DMS 273 (cell line): ENCODE measurements around the gene TADA2B.

Source experiments
- DNase-seq: peaks from one replicate; lab custom pipeline; 2025; ENCODE audit not compliant: unreplicated experiment; lab: John Stamatoyannopoulos, UW

Gene TADA2B

DNA sequence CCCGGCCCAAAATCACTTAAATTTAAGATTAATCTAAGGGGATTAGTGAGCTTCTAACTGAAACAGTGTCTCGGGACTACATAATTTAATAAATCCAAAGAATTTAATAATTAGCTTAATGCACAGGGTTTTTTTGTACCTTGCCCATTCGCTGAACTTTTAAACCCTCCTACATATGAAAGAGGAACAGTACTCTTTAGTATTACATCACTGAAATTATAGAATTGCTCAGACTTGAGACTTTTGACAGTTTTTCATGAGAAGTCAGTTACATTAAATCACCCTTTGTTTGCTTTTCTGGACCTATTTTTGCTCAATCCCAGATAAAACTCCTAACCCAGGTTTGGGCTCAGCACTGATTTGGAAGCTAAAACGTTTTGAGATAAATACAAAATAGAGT, 2.4 kb upstream of the TADA2B start:
- DNase-seq: no peak

DNA sequence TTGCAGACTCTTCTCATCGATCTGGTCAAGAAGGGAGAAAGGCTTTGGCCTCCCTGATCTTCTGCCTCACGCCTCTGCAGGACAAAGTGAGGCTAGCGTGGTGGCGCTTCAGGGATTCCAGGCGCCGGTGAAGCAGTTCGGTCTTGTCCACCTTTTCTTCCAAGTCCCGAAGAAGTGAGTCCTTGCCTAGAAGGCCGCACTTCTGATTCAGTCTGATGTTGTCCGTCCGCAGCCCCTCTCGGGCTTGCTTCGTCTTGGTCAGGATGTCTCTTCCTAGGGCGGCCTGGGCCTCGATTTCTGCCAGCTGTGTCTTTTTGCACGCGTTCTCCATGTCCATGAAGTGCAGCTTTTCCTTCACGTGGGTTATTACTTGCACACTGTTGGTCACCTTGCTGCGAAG, 1.9 kb upstream of the TADA2B start:
- DNase-seq: no peak

DNA sequence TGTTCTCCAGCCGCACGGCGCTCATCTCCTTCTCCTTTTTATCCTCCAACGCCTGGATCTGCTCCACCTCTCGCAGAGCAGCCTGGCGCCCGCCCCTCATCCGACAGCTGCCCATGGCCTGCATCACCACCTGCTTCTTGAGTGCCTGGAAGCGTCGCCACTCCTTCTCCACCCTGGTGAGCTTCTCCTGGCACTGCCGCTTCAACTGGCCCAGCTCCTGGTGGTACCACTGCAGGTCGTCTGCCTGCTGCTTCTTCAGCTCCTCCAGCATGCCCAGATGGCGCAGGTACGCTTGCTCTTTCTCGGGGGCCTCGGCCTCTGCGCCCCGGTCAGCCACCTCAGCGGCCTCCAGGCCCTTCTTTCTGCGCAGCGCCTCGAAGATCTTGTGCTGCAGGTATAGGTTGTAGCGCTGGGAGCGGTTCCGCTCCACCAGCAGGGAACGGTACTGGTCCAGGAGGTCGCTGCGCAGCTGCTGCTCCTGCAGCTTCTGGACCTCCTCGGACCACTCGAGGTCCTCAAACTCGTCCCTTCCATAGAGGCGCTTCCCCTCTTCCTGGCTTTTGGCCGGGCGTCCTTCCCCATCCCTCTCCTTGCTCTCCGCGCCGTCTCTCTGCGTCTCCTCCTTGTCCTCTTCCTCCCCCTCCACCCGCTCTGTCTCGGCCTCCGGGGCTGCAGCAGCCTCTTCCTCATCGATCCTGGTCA, 1.2 kb upstream of the TADA2B start:
- peak; percentile 38 for DNase-seq

DNA sequence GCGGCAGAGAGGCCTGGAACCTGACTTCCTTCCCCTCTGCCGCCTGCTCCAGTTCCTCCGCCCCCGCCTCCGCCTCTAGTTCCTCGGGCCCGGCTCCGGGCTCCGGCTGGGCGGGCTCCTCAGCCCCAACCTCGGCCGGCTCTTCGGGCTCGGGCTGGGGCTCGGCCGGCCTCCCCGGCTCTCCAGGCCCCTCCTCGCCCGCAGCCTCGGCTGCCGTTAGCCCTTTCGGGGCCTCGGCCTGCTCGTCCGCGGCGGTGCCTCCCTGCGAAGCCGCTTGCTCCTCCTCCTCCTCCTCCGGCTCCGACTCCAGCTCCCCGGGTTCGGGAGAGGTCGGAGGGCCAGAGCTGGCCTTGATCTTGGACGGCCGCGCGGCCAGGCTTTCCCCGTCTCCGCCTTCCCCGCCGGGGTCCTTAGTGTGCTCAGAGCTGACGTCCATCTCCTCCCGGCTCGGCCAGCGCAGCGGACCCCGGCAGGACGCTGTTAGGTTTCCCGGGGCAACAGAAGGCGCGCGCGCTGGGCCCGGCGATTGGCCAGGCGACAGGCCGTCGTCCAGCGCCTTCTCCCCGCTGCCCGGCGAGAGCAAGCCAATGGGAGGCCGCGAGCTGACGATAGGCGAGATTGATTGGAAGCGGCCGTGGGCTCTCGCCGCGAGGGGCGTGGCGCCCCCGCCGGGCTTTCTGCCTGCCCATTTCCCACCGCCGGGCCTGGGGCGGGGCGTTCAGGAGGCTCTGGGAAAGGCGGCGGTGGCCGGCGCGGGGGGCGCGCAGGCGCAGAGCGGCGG, 479 bp upstream of the TADA2B start:
- peak; percentile 97 for DNase-seq

DNA sequence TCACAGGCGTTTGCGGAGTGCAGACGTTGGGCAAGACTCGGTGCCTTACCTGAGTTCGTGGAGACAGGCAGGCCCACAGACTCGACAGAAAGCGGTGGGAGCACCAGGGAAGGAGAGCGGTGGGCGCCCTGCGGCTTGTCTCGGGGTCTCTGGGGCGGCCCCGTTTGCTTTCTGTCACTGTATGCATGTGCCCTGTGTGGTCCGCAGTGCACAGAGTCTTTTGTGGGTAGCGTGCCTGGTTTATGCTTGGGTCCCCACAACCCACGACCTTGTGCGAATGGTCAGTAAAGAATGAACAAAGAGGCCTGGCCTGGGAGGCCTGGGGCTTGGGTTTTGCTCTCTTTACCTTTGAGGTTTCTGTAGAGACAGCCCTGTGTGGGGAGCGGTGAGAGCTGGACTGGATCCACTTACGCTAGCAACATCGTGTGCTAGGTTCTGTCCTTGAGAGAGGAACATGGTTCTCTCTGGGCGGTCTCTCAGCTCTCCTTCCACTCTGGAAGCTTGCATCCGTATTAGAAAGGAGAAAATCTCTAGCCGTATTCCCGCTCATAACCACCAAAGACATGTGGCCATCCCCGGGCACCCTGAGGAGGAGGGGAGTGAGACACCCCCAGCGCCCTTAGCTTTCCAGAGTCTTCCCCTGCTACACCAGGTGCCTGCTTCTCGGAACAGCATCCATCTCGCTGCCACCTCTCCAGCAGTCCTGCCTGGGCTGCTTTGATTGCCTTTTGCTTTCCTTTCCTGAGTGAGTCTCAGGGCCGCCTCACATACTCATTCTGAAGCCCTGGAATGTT, 1.2 kb downstream of the TADA2B start:
- DNase-seq: peak; percentile 17

DNA sequence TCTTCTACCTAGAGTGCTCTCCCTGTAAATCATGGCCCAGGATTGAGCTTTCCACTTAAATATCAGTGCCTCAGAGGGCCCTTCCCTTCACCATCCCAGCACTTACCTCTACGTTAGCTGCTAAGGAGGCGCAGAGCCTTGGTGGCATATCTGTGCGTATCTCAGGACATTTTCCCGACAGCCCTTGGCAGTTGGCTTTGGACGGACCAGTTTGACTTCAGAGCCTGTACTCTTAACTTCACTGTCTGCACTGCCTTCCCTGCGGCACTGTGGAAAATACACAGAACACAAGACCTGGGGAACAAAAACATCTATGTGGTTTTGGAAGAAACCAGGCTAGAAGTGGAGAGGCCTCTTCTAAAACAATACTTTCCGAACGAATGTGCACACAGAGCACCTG, 2.4 kb downstream of the TADA2B start:
- no peak for DNase-seq

DNA sequence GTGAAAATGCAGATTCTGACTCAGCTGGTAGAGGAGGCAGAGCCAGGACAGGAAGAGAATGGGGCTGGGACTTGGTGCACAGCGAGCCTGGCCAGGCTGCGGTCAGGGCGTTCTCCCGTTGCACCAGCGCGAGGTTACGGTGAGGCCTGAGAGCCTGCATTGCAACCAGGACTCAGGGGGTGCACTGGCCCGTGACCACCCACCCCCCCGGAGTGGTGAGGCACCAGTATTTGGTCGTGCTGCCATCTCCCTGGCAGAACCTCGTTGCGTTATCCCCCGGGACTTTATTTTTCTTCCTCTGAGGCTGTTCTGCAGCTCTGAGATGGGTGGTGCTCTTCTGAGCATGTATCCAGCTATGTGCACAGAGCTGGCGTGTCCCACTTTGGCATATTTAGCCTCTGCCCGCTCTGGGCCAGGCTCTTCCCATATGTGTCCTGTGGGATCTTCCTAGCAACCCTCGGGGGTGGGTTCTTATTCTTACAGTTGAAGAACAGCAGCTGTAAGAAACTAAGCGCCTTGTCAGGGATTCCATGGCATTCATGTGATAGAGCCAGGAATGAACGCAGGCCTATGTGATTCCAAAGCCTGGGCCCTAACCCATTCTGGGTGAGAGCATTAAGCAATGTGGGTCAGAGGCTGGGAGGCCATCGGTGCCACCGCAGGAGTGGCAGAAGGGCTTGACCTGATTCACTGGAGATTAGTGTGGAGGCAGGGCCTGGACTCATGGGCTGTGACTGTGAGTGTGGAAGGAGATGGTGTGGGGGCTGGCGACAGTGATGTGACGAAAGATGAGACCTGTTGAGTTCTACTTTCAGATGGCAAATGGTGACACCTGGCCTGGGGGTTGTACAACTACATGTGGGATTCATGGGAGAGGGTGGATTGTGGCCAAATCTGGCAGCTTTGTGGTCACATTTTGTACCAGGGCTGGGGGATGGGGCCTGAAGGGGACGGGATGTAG, 3.1 kb downstream of the TADA2B start:
- no peak for DNase-seq

DNA sequence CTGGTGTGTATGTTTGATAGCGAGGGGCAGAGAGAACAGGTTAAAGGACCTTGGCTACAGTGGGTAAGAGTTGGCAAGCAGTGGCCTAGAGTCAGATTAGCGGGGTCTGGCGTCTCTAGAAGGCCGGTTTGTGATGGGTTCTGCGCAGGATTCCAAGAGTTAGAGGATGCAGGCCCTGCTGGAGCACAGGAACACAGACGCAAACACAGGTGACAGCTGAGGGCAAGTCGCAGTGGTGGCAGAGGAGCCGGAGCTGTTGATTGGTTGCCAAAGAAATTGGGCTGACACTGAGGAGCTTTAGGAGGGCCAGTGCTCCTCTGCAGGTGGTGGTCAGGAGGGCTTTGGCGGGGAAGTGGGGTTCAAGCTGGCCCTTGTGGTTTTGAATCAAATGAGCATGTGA, 3.8 kb downstream of the TADA2B start:
- no peak for DNase-seq

DNA sequence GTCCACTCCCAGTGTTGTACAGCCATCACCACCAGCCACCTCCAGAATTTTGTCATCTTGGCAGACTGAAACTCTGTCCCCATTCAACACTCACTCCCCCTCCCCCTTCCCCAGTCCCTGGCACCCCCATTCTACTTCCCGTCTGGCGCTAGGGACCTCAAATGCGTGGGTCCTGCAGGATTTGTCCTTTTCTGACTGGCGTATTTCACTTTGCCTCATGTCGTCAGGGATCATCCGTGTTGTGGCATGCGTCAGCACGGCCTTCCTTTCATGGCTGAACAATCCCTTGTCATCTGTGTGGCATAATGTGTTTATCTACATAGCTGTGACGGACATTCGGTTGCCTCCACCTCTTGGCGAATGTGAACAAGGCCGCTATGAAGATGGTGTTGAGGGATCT, 5.5 kb downstream of the TADA2B start:
- no peak for DNase-seq

DNA sequence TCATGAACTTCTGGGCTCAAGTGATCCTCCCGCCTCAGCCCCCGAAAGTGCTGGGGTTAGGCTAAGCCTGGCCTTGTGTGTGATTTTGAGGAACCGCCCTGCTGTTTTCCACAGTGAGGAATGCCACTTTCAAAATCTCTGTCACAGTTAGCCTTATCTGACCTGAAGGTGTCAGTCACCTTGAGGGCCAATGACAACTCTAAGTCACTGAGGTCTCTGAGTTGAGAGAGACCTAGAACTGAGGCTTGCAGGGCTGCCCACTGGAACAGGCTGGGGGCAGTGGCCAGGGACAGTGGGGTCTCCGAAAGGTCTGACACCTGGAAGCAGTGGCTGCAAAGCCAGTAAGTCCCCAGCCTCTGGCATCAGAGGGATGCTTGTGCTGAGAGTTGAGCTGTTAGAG, 6.1 kb downstream of the TADA2B start:
- no peak for DNase-seq

DNA sequence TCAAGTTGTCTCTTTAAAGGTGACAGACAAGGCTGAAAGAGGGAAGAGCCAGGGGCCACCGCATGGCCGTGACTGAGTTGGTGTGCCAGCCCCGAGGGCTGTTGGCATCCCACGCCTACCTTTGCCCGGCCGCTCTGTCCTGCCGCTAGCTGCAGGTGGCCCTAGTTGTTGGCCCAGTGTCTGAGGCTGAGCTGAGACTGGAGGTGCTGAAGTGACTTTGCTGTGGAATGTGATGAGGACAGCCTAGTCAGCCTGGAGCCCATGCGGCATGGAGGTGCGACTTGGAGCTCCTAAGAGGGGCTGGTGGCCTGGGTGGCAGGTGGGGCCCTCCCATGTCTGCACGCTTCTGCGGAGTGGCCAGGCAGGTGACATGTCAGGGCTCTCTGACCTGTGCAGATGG, 6.6 kb downstream of the TADA2B start:
- no peak for DNase-seq

DNA sequence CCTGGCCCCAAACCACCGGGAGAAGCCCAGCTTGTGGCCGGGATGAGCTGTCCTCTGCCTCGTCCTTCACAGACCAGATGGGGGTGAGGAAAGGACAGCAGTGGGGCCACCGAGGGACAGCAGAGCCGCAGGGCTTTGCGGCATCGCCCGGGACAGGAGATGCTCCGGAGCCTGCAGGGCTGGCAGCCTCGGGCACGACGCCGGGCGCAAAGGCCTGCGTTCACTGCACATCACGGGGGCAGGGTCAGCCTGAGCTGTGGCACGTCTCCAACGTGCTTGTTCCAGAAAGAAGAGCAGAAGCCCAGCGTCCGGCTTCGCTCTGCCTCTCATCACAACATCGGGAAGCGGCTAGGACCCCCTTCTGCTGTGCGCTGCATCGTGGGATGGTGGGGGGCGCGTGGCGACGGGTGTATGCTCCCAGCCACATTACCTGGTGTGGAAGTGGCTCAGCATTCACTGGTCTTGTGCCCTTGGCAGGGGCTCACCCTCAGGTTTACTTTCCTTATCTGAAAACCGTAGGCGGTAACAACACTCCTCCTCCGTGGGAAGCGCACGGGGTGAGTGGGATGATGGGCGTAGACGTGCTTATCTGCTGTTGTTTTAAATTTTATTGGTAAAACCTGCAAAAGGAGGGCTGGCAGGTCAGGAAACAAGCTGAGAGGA, 7.4 kb downstream of the TADA2B start:
- no peak for DNase-seq

DNA sequence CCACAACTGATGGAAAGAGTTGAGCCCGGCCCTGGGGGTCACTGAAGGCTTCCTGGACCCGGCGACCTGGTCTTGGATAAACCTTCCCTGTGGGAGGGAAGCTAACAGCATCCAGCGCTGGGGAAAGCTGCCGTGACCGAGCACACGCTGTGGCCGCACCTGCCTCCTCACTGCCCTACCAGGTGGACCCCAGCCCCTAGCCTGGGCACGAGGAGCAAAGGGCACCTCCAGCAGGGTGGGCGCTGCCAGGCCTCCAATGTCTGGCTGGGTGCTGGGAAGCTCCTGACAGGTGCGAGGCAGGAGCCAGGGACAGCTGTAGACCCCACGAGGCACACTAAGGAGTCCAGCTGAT, 7.9 kb downstream of the TADA2B start:
- no peak for DNase-seq

DNA sequence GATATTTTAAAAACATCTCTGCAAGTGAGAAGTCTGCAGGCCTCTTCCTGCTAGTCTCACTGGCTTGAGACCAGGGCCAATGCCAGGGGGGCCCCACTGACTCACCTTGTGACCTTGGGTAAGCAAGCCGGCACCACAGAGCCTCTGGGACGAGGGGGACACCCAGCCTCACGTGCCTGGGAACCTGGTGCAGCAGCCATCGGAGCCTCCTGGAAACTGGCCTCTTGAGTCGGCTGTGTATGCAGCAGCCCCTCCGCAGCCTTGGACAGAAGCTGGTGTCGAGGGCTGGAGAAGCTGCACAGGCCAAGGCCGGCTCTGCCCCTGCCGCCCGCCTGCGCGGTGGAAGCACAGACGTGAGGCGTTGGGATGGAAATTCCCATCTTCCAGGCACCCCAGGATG, 8.7 kb downstream of the TADA2B start:
- no peak for DNase-seq

DNA sequence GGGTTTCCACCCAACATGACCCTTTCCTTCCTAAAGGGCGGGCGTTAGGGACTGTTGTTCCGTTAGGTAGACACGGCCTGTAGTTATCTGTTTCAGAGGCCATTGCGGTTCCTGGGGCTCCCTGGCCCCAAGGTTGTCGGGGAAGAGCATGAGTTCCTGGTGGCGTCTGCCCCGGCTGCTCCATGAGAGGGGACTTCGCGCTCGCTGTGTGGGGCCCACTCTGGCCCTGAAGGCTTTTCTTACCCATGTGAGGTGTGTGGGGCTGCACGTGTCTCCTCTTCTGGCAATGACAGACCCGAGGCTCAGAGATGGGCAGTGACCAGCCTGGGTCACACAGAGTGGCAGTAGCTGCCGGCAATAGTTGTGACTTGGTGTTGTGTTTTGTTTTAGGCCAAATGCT, 9.1 kb downstream of the TADA2B start:
- no peak for DNase-seq

DNA sequence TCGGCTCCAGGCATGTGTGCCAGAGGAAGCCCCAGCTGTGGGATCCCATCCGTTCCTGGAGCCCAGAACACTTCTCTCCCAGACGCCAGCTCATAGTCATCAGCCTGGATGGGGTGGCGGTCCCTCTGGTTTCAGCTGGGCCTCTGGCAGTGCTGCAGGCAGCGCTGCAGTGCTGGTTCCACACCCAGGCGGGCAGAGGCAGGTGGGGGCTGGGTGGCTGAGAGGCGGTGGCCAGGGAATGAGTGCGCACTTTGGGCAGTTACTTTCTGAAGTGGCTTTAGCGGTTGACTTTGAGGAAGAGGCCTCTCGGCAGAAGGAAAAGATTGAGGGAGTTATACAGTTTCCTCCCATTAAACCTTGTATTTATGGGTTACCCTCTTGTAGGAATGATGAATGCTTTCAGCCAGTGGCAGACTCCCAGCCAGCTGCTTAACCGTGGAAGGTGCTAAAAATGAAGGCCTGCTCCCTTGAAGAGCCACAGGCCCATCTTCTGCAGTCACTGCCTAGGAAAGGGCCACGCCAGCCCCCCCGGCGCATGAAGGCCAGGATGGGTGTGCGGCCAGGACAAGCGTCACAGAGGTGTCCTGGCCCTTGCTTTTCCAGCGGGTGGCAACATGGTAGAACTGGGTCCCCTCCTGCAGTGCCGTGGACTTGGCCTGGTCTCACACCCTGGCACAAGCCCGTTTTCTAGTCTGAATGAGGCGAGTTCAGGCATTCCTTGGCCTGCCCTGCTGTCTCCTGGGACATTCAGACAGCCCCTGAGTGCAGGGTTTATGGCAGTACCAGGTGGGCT, 9.9 kb downstream of the TADA2B start:
- no peak for DNase-seq

DNA sequence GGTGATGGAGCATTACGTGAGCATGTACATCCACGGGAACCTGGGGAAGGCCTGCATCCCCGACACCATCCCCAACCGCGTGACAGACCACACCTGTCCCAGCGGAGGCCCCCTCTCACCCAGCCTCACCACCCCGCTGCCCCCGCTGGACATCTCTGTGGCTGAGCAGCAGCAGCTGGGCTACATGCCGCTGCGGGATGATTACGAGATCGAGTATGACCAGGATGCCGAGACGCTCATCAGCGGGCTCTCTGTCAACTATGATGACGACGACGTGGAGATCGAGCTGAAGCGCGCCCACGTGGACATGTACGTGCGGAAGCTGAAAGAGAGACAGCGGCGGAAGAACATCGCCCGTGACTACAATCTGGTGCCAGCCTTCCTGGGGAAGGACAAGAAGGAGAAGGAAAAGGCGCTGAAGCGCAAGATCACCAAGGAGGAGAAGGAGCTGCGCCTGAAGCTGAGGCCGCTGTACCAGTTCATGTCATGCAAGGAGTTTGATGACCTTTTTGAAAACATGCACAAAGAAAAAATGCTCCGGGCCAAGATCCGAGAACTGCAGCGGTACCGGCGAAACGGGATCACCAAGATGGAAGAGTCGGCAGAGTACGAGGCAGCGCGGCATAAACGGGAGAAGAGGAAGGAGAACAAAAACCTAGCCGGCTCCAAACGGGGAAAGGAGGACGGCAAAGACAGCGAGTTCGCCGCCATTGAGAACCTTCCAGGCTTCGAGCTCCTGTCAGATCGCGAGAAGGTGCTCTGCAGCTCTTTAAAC, 11.1 kb downstream of the TADA2B start:
- DNase-seq: no peak

DNA sequence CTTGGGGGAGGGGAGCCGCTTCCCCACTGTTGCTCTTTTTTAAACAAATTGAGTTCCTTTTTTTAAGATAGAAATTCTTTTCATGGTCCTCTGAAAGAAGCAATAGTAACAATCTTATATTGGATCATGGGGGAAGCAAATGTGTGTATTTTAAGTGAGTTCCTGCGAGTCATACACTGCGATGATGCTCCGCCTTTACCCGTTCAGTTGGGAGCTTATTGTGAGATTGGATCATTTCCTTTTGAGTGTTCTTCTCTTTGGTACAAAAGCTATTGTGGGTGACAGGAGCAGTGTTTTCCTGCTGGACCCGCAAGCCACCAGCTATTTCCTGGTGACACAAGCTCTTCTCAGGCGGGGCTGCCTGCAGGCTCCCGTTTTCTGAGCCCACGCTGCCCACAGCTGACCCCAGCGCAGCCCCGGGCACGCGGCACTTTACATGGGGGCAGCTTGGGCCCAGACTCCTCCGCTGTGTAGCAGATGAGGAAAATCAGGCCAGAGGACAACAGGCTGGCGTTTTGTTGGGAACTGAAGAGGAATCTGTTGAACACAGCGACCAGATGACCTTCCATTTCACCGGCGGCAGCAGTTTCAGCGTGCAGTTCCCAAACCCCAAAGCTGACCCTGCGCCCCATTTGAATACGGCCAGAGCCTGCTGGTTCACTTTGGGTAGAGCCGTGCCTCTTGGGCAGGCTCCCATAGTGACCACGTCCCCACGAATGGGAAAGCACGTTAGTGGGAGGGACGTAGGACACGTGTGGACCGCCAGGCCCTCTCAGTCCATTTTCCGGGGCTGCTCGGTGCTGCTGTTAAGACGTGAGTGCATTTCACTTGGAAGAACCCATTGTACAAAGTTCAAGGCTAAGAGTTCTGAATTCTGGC, 12.2 kb downstream of the TADA2B start:
- DNase-seq: no peak
